Right lobe of liver (tissue), 4 donors: ENCODE measurements around the gene PTPRN2.

Experiments
- POLR2A ChIP-seq: fragments of 450-650 bp; IDR thresholded peaks from one replicate; pipeline ENCODE4 v1.6.1; 2017; ENCODE audit warnings: antibody characterized with exemption, mild to moderate bottlenecking
- TF ChIP-seq, protein P1 (sequence below), 4 donors: fragments of 200-600 bp in 3 of 4; fragments of 450-650 bp in 1 of 4; IDR thresholded peaks; one replicate each; pipeline versions ENCODE4 v1.5.1 to v1.8.0; 2016 to 2022; ENCODE audit warnings: antibody characterized with exemption in 4 of 4, mild to moderate bottlenecking in 2 of 4
- donor health status: DM: no; HTN: no; CAD: no.
- donor health status: DM: no; HTN: no; CAD: no.
- donor health status: DM: no; HTN: yes; CAD: no.

DNA sequence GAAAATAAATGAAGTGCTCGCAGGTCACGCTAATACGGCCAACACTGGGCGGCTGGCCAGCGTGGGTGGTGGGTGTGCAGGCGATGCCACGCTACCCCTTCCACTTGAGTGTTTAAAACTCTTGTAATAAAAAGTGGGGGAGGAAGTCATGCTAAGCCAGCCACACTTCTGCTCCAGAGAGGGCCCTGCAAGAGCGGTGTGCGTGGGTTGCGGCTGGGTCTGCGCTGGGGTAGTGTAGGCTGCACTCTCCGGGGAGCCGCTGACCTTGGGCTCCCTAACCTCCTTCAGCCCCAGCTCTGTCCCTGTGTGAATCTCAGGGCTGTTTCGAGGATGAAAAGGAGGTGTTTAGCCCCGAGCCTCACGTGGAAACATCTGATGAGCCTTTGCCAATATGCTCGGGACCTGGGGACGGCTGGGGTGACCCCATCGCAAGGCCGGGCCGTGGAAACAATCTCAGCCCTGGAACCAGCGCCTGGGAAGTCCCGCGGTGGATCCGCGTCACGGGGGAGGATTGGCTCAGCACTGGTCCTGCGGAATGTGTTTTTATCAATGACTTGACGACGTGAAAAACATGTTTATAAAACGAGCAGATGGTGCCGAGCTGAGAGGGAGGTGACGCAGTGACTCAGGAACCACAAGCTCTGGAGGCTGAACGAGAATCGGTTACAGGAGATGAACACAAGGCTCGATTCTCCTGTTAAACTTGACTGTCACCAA lies 972.4 kb downstream of the PTPRN2 start:
- TF ChIP-seq, protein P1, sequence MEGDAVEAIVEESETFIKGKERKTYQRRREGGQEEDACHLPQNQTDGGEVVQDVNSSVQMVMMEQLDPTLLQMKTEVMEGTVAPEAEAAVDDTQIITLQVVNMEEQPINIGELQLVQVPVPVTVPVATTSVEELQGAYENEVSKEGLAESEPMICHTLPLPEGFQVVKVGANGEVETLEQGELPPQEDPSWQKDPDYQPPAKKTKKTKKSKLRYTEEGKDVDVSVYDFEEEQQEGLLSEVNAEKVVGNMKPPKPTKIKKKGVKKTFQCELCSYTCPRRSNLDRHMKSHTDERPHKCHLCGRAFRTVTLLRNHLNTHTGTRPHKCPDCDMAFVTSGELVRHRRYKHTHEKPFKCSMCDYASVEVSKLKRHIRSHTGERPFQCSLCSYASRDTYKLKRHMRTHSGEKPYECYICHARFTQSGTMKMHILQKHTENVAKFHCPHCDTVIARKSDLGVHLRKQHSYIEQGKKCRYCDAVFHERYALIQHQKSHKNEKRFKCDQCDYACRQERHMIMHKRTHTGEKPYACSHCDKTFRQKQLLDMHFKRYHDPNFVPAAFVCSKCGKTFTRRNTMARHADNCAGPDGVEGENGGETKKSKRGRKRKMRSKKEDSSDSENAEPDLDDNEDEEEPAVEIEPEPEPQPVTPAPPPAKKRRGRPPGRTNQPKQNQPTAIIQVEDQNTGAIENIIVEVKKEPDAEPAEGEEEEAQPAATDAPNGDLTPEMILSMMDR (IDR thresholded peaks at IDR 0.05) = no peak
- TF ChIP-seq POLR2A = no peak
